Activated naive CD8-positive, alpha-beta T cell (primary cell): ENCODE data around the gene TOP3B.

Source experiments
- H3K27ac Mint-ChIP-seq: one replicate; pipeline ENCODE4 v1.8.0; 2021; ENCODE audit warnings: mixed read lengths
- H3K27me3 Mint-ChIP-seq: one replicate; pipeline ENCODE4 v1.8.0; 2021; ENCODE audit warnings: mixed read lengths
- H3K36me3 Mint-ChIP-seq: one replicate; pipeline ENCODE4 v1.8.0; 2021; ENCODE audit warnings: mixed read lengths
- H3K4me1 Mint-ChIP-seq: one replicate; pipeline ENCODE4 v1.8.0; 2021; ENCODE audit warnings: low read depth, mixed read lengths
- H3K4me3 Mint-ChIP-seq: one replicate; pipeline ENCODE4 v1.8.0; 2021; ENCODE audit warnings: mild to moderate bottlenecking, mixed read lengths
- H3K9me3 Mint-ChIP-seq: one replicate; pipeline ENCODE4 v1.8.0; 2021; ENCODE audit warnings: low read depth, mixed read lengths

TOP3B gene

DNA sequence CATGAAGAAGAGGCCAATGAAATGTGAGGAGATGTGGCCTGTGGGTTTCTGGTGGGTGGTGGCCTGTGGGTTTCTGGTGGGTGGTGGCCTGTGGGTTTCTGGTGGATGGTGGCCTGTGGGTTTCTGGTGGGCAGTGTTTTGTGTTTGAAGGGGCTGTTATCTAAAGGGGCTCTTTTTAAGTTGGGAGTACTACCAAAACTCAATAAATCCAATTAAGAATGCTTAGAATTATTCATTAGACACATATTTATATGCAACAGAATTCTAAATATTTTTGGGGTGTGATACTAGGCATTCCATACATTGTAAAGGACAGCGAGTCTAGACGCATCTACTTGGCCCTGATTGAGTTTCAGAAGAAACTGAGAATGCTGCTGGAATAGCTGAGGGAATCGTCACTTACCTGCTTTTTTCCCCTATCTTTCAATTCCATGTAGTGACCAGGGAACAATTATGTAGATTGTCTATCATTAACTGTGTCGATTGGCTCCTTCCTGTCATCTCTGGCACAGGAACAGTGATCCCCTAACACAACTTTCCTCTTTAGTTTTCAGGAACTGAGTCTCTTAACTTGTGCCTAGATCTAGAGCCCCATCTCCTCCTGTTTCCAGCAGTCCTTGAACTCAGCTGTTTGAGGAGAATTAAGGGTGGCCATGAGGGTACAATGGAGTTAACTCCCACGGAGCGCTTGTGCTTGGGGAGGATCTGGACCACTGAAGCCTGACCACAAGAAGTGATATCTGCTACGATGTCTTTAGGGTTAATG lies 37.3 kb upstream of the TOP3B start:
- Mint-ChIP-seq H3K27me3 (no peaks in the 10 kb centered on the region), H3K36me3 (no peaks in the 10 kb centered on the region), H3K9me3 (no peaks in the 10 kb centered on the region), H3K4me3 (no peak overlapping the region), H3K4me1 (no peaks in the 10 kb centered on the region), H3K27ac (no peak overlapping the region)

DNA sequence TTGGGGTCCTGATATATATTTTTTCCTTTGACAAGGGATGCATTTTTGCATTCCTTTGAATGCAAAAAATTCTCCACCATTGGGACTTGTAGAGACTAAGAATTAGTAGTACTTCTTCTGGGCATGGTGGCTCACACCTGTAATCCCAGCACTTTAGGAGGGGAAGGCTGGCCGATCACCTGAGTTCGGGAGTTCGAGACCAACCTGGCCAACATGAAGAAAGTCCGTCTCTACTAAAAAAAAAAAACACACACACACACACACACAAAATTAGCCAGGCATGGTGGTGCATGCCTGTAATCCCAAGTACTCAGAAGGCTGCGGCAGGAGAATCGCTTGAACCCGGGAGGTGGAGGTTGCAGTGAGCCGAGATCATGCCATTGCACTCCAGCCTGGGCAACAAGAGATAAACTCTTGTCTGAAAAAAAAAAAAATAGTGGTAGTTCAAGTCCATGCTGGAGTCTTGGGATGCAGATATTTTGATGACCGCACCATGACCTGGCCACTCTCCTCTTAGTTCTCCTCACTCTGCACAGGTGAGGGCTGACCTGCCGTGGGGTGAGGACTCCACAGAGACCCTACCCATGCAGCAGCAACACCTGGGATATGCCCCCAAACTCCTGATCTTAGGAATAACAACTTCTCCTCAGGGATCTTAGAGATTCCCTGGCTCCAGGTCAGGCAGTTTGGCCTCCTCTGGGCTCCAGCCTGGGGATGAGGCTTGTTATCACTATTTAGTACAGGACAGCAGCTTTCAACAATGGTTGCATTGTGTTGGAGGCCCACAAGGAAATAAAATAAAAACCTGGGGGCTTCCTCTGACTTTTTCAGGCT lies 36.5 kb upstream of the TOP3B start:
- Mint-ChIP-seq H3K27ac (no peak overlapping the region), H3K36me3 (no peaks in the 10 kb centered on the region), H3K4me1 (no peaks in the 10 kb centered on the region), H3K4me3 (no peak overlapping the region), H3K9me3 (no peaks in the 10 kb centered on the region), H3K27me3 (no peaks in the 10 kb centered on the region)

DNA sequence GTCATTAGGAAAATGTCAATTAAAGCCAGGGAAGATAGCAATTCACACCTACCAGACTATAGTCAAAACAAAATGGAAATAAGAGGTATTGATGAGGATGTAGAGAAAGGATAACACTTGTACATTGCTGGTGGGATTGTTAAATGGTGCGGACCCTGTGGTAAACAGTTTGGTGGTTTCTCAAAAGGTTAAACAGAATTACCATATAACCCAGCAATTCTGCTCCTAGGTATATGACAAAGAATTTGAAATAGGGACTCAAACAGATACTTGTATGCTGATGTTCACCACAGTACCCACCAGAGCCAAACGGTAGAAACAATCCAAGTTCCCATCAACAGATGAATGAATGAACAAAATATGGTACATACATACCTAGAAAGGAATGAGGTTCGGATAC lies 33.0 kb upstream of the TOP3B start:
- H3K27ac Mint-ChIP-seq: no peak overlapping the region
- no peaks in the 10 kb centered on the region for H3K36me3 Mint-ChIP-seq
- H3K27me3 Mint-ChIP-seq: peaks cover 3% of the 10 kb centered on the region
- no peaks in the 10 kb centered on the region for H3K4me1 Mint-ChIP-seq
- no peaks in the 10 kb centered on the region for H3K9me3 Mint-ChIP-seq
- no peak overlapping the region for H3K4me3 Mint-ChIP-seq

DNA sequence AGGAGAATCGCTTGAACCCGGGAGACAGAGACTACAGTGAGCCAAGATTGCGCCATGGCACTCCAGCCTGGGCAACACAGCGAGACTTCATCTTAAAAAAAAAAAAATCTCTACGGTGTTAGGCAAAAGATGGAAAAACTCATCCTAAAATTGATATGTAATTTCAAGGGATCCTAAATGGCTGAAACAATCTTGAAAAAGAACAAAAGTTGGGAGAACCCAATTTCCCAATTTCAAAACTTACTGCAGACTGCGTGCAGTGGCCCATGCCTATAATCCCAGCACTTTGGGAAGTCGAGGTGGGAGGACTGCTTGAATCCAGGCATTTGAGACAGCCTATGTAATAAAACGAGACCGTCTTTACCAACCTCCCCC lies 31.7 kb upstream of the TOP3B start:
- Mint-ChIP-seq H3K36me3 (no peaks in the 10 kb centered on the region), H3K27me3 (peaks cover 6% of the 10 kb centered on the region), H3K4me1 (no peaks in the 10 kb centered on the region), H3K9me3 (no peaks in the 10 kb centered on the region), H3K4me3 (no peak overlapping the region), H3K27ac (no peak overlapping the region)

DNA sequence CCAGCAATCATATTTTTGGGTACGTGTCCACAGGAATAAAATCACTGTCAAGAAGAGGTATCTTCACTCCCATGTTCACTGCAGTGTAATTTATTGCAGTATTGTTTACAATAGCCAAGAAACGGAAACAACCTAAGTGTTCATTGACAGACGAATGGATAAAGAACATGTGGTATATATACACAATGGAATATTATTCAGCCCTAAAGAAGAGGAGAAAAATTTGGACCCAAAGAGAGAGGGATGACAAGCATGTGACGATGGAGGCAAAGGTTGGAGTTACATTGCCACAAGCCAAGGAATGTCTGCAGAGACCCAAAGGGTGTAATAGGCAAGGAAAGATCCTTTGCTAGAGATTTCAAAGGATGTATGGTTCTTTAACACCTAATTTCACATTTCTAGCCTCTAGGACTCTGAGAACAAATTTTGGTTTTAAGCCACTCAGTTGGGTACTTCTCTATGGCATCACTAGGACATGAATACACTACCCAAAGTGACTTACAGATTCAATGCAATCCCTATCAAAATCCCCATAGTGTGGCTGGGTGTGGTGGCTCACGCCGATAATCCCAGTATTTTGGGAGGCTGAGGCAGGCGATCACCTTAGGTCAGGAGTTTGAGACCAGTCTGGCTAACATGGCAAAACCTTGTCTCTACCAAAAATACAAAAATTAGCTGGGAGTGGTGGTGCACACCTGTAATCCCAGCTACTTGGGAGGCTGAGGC lies 31.1 kb upstream of the TOP3B start:
- Mint-ChIP-seq H3K9me3 (no peaks in the 10 kb centered on the region), H3K27ac (no peak overlapping the region), H3K27me3 (peaks cover 10% of the 10 kb centered on the region), H3K36me3 (no peaks in the 10 kb centered on the region), H3K4me3 (no peak overlapping the region), H3K4me1 (no peaks in the 10 kb centered on the region)

DNA sequence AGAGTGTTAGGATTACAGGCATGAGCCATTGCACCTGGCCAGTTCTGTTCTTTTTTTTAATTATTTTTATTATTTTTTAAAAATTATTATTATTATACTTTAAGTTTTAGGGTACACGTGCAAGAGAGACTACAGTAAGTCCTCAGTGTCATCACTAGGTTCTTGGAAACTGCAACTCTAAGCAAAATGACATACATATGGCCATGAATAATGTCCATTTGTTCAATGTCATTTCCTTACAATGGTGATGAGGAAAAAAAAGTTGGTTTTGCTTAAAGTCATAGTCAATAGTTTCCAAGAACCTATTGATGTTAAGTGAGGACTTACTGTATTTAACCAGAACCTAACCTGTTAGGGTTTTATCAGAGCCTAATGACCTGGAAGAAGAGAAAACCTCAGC lies 29.4 kb upstream of the TOP3B start:
- Mint-ChIP-seq H3K27me3 (peaks cover 10% of the 10 kb centered on the region), H3K9me3 (no peaks in the 10 kb centered on the region), H3K36me3 (no peaks in the 10 kb centered on the region), H3K4me1 (no peaks in the 10 kb centered on the region), H3K27ac (no peak overlapping the region), H3K4me3 (no peak overlapping the region)

DNA sequence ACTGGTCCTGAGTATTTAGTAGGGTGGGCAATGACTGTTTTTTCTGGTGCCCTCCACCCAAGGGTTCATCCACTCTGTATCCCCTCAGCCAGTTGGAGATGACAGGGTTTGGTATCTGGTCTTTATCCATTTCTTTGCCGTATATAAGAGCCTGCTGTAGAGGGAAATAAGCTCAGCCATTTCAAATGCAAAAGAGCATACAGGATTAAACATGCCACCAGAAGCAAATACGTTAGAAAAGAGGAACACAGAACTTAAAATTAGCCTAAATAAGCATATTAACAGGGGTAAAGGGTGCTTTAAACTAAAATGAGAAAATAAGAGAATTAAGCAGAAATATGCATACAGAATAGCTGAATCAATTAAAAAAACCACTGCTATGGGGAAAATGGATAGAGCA lies 27.8 kb upstream of the TOP3B start:
- Mint-ChIP-seq H3K27me3 (peaks cover 10% of the 10 kb centered on the region), H3K4me3 (no peak overlapping the region), H3K36me3 (no peaks in the 10 kb centered on the region), H3K4me1 (no peaks in the 10 kb centered on the region), H3K9me3 (no peaks in the 10 kb centered on the region), H3K27ac (no peak overlapping the region)

DNA sequence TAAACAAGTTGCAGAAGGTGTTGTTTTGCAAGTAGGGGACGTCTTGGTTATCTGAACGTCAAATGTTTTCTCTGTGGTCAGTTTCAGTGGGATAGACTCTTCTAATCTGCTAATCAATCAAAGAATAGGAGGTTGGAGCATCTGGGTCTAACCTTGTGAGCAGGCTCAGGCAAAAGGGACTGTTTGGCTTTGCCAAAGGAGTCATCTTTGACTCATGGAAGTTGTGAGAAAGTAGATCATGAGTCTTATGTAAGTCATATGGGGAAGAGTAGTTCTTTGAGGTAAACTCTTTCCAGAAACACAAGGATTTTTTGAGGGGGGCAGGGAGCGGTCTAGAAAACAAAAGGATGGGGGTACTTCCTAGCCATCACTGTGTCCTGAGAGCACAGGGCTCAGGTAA lies 27.1 kb upstream of the TOP3B start:
- Mint-ChIP-seq H3K4me1 (no peaks in the 10 kb centered on the region), H3K36me3 (no peaks in the 10 kb centered on the region), H3K9me3 (no peaks in the 10 kb centered on the region), H3K27me3 (peaks cover 10% of the 10 kb centered on the region), H3K4me3 (no peak overlapping the region), H3K27ac (no peak overlapping the region)

DNA sequence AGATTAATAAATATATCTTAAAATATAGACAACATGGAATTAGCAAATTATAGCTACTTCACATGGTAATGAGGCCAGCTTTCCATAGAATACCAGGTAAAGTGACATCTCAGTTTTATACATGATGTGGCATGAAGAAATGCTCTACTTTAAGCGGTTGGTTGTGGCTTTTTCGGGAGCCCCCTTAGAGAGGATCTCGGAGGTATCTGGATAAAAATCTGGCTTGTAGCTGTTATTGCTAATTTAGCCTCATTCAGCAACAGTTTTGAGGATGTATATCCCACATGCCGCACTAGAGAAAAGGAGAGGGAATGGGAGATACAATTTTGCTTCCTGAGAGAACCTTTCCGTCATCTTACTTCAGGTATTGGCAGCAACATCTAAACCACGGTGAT lies 24.0 kb upstream of the TOP3B start:
- Mint-ChIP-seq H3K9me3 (no peaks in the 10 kb centered on the region), H3K4me1 (no peaks in the 10 kb centered on the region), H3K36me3 (no peaks in the 10 kb centered on the region), H3K27ac (no peak overlapping the region), H3K27me3 (peaks cover 7% of the 10 kb centered on the region), H3K4me3 (no peak overlapping the region)

DNA sequence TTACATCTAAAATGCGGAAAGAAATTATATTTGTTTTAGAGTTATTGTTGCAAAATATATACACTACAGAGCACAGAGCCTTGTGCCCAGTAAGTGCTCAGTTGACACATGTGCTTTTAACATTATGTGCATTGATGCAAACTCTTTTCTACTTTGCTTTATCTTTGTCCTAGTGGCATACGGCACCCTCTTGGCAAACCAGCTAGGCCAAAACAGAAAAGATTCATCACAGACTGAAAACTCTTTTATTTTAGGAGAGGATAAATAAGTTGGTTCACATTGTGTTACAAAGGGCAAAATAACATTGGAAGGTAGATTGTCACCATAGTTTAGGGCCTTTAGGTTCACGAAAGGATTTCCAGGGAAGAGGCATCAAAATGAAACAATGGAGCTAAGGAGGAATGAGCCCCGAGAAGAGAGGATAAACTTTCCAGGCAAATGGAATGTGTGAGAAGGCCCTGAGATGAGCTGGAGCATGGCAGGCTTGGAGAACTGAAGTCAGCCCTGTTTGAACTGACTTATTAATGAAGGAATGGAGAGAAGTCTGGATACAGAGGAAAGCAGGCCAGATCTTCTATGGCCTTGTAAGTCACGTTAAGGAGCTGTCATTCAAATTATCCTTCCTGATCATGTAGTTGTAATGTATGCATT lies 23.5 kb upstream of the TOP3B start:
- no peaks in the 10 kb centered on the region for H3K4me1 Mint-ChIP-seq
- no peak overlapping the region for H3K27ac Mint-ChIP-seq
- no peaks in the 10 kb centered on the region for H3K9me3 Mint-ChIP-seq
- no peaks in the 10 kb centered on the region for H3K36me3 Mint-ChIP-seq
- H3K27me3 Mint-ChIP-seq: peaks cover 7% of the 10 kb centered on the region
- H3K4me3 Mint-ChIP-seq: no peak overlapping the region

DNA sequence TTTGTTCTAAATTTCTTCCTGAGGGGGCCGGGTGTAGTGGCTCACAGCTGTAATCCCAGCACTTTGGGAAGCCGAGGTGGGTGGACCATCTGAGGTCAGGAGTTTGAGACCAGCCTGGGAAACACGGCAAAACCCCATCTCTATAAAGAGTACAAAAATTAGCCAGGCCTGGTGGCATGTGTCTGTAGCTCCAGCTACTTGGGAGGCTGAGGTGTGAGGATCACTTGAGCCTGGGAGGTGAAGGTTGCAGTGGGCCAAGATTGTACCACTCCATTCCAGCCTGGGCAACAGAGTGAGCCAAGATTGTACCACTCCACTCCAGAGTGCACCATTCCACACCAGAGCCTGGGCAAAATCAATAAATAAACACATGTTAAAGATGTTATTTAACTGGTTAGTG lies 20.6 kb upstream of the TOP3B start:
- H3K4me1 Mint-ChIP-seq: no peaks in the 10 kb centered on the region
- H3K27me3 Mint-ChIP-seq: no peaks in the 10 kb centered on the region
- no peak overlapping the region for H3K27ac Mint-ChIP-seq
- no peaks in the 10 kb centered on the region for H3K36me3 Mint-ChIP-seq
- H3K9me3 Mint-ChIP-seq: no peaks in the 10 kb centered on the region
- no peak overlapping the region for H3K4me3 Mint-ChIP-seq

DNA sequence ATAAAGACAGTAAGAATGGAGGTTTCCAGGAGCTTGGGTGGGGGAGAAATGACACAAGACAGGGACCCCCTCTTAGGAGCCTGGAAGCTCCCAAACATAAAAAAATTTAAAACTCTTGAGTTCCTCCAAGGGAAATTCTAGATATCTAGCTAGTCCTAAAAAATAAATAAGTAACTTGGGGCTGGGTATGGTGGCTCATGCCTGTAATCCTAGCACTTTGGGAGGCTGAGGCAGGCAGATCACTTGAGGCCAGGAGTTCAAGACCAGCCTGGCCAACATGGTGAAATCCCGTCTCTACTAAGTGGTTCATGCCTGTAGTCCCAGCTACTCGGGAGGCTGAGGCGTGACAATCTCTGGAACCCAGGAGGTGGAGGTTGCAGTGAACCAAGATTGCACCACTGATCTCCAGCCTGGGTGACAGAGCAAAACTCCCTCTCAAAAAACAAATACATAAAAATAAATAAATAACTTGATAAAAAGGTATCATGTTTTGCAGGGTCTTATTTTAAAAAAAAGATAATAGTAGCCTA lies 20.0 kb upstream of the TOP3B start:
- H3K36me3 Mint-ChIP-seq: no peaks in the 10 kb centered on the region
- no peak overlapping the region for H3K4me3 Mint-ChIP-seq
- no peaks in the 10 kb centered on the region for H3K9me3 Mint-ChIP-seq
- H3K27ac Mint-ChIP-seq: no peak overlapping the region
- H3K4me1 Mint-ChIP-seq: no peaks in the 10 kb centered on the region
- H3K27me3 Mint-ChIP-seq: no peaks in the 10 kb centered on the region

DNA sequence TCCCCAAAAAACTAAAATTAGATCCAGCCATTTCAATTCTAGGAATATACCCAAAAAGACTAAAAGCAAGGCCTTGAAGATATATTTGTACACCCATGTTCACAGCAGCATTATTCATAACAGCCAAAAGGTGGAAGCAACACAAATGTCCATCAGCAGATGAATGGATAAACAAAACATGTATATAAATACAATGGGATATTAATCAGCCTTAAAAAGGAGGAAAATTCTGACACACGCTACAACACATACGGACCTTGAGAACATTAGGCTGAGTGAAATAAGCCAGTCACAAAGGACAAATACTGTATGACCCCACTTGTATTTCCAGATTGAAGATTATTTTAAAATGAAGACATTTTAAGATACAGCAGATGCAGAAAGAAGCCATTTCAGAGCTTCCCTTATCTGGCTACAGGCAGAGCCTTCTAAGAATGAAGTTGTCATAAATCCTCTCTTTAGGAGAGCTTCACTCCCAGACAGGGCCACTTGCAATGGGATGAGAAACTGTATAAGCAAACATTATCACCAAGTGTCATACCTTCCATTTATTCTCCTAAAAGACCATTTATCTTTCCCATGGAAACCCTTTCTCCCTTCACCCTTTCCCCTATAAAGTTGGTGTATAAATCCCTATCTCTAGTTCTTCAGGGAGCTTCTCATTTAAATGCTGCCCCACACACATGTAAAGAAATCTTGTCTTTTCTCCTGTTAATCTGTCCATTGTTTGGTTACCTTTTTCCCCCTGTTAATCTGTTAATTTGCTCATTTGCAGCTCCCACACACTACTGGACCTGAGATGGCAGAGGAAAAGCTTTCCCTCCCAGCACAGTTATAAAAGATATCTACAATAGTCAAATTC lies 19.3 kb upstream of the TOP3B start:
- Mint-ChIP-seq H3K4me1 (no peaks in the 10 kb centered on the region), H3K4me3 (no peak overlapping the region), H3K9me3 (no peaks in the 10 kb centered on the region), H3K27me3 (no peaks in the 10 kb centered on the region), H3K36me3 (no peaks in the 10 kb centered on the region), H3K27ac (no peak overlapping the region)

DNA sequence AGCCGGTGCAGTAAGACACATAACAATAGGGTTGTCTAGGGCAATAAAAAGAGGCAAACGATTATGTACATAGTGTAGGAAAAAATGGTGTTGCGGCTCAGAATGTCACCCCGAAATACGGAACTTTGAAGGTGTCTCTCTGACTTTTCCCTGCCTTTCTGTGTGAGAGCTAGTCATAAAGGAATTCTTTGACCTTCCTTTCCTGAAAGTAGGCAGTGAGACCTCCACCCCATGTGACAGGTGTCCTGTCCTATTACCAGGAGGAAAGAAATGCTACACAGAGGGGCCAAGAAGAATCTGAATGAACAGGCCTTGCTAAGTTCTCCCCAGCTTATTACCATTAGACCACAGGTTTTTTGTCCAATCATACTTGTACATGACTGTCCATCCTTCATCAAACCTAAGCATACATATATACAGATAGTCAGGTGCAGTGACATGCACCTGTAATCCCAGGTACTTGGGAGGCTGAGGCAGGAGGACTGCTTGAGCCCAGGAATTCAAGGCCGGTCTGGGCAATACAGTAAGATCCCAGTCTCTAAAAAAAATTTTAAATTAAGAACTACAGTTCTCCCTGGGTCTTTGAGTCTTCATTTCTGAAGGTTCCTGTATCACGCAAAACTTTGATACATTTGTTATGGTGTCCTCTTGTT lies 16.1 kb upstream of the TOP3B start:
- Mint-ChIP-seq H3K27me3 (no peaks in the 10 kb centered on the region), H3K27ac (no peak overlapping the region), H3K36me3 (no peaks in the 10 kb centered on the region), H3K4me3 (no peak overlapping the region), H3K9me3 (no peaks in the 10 kb centered on the region), H3K4me1 (no peaks in the 10 kb centered on the region)
